T1000 (cell line): ENCODE measurements around the gene PPP1R10.

ENCODE experiments used
- DNase-seq: peaks from one replicate; lab custom pipeline; 2025; ENCODE audit warnings: mixed read lengths; lab: John Stamatoyannopoulos, UW

Gene PPP1R10

DNA sequence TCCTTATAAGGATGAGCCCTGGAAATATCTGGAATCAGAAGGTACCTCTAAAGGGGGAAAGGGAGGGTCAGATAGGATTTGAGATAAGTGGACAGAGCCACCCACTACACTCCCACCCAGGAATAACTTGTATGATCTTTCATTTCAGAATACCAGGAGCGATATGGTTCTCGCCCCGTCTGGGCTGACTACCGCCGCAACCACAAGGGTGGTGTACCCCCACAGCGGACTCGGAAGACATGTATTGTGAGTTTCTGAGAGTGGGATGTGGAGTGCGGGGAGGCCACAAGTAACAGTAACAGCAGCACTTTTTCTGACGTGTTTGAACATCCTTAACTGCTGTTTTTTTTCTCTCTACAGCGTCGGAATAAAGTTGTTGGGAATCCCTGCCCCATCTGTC, 2.5 kb upstream of the PPP1R10 start:
- DNase-seq = no peak

DNA sequence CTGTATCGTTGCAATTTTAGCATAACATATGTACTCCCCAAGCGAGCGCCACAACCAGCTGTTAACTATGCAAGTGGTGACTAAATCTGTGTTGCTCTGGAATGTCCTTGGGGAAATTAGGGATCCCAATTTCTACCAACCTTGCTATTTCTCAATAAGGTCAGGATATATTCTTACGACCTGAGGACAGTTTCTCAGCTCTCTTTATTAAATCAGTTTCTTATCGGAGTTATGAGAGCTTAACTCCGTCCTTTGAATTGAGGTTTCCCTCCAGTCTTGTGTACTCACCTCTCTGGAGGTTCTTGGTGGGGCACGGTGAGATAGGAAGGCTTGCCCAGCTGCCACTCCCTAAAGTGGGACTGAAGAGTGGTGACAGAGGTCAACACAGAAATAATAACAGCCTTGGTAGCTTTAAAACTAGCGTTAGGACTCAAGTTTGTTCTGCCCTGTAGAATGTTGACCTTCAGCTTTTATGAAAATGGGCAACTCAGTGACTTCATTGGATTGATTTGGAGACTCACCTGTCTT, 1.3 kb upstream of the PPP1R10 start:
- no peak for DNase-seq

GRCh38 chr6:30617565-30618269, 674 bp upstream of the PPP1R10 start, which contains the start of gene MRPS18B:
Gene MRPS18B, plus strand, starts transcription at chr6:30617840. Its CDS starts 26 bp downstream, at chr6:30617866.
- DNase-seq = peak; percentile 96

GRCh38 chr6:30615958-30616810, 859 bp downstream of the PPP1R10 start:
- no peak for DNase-seq

DNA sequence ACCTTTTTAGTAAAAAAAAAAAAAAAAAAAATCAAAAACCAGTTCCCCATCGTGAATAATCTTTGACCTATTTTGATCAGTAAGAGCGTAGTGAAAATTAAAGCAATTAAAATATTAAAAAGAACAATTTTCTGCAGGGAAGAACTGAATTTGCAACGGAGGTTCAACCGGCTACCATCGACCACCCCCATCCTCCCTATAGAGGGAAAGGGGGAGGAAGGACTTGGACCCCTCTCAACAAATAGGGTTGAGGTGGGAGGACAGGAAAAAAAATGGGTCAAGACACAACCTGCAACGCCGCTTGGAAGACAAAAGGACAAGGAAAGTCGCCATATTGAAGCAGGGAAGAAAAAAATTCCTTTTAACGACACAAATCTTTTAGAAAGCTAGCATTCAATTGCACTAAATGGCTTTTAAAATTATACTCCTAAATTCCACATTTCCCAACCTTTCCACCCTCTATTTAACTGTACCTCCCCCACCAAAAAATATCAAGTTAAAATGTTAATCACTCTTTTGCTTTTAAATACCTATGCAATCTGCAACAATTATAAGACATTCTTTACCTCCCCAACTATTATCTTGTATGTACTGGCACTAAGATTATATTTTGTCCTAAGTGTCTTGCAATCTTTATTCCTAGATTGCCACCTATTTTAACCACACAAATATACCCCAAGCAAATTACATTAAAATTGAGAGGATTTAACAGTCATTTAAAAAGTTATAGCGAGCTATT, 1.7 kb downstream of the PPP1R10 start:
- no peak for DNase-seq

GRCh38 chr6:30614843-30615218, 2.2 kb downstream of the PPP1R10 start:
- DNase-seq = peak; percentile 69

DNA sequence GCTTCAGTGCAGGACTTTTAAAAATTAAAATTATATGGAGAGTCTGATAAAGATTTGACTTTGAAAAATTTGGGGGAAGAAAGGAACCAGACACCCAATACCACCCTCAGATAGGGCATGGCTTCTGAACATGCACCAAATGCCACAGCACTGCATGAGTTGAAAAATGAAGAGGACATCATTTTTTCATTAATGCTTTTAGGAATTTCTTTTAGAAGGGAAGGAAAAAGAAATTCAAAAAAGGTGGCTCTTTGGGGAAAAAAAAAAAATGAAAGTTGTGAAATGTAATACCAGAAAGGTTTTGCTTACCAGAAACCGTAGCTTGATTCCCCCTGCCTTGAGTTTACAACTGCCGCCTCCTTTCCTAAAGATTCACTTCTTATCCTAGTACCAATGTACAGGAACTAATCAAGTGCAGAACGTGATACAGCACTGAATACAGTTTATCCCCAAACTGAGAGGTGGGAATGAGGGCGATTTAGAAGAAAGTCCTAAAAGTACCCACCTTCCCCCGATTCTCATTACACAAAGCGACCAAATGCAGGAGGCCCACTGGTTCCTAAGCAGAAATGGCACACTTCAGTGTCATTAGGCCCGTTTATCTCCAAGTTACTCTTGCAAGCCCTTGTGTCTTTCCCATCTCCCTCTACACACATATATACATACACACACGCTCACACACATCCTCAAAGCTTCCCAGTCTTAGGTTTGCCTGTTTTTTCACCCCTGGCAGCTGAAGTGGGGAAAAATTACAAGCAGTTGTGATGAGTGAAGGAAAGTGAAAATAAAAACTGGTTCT, 2.8 kb downstream of the PPP1R10 start:
- no peak for DNase-seq

DNA sequence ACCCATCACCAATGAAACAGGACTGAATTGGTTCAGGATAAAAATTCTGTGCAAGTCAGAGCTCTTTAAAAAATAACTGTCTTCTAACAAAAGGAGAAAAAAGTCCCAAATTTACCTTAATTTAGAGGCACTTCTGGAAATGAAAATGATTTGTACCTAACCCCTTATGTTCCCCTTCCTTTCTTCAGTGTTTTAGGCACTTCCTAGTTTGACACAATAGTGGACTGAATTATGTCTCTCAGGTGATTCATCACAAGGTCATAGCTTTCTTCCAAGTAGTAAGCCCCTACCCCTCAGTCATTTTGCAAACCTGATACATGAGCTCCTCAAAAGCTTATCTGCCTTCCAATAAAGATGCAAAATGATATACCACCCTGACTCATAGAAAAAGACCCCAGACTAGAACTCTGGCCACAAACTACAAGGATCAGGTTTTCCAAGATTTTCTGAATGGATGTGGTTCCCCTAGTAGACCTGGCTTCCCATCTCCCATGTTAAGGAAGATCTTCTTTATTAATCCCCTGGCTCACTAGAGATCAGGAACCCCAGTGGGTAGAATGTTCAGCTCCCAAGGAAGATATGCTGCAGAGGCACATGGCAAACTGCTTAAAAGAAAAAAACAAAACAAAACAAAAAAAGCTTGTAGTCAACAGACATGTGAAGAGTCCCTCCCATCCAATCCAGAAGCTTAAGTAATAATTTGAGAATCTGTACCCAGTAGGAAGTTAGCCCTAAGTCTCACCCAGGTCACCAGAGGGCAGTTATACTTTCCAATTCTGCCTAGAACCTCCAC, 3.6 kb downstream of the PPP1R10 start:
- DNase-seq = no peak

DNA sequence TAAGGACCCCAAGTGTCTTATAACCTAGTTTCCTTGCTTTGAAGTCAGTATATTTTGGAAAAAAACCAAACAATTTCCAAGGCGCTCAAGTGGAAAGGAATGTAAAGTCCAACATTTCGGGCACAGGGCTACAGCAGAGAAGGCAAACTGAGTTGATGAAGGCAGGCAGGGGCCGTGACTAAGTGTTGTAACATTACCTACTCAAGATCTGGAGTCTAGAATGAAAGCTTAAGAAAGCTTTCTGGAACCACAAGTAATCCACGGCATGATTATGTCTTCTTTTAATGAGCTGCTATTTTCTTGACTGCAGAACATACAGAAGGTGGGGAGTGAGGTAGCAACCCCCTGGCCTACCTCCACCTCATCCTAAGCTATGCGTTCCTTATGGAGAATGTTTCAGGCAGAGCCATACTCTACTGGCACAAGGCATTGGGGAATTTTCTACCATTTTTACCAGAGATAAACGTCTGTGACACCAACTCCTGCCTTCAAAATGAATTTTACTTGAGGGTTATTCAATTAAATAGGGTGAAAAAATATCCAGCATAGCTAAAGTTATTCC, 4.3 kb downstream of the PPP1R10 start:
- no peak for DNase-seq

DNA sequence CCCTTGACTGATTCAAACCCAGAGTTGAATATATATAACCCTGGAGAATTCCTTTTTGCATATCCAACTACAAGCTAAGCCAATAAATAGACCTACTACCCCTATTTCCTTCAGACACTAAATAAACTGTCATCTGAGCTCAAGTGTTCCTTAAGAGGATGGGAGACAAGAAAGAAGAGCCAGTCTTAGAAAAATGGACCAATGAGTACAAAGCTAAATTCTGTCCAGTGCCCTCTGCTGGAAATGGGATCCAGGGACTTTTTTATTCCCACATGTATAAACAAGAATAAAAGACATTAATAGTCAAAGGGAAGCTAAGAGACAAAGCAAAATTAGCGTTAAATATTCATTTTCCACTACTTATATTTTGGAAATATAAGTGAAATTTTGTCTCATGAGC, 4.8 kb downstream of the PPP1R10 start:
- DNase-seq = no peak

- no peak for DNase-seq
Observed at GRCh38 chr6:30611856-30612194, 5.2 kb downstream of the PPP1R10 start.

DNA sequence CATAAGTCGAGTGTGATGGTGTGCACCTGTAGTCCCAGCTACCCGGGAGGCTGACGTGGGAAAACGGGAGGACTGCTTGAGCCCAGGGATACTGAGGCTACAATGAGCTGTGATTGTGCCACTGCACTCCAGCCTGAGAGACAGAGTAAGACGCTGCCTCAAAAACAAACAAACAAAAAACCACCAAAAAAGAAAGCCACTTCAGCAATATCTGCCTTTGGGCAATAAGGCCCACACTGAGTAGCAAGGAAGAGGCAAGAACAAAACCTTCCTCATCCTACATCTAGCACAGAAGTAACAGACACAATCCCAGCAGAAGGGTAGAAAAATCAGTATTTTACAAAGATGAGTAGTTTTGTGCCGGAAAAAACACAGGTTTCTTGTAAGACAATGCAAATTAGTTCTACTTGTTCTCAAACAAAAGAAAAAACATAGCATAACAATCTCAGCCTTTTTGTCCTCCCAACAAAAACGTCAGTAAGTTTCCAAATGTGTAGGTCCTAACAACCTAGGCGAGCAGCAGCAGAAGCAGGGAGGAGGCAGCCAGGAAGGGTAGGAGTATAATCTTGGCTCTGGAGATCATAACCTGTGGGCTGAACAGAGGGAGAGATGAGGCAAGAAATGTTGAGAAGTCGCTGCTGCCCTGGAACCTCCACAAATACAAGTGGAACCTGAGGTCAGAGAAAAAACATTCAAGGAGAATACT, 5.7 kb downstream of the PPP1R10 start:
- no peak for DNase-seq

DNA sequence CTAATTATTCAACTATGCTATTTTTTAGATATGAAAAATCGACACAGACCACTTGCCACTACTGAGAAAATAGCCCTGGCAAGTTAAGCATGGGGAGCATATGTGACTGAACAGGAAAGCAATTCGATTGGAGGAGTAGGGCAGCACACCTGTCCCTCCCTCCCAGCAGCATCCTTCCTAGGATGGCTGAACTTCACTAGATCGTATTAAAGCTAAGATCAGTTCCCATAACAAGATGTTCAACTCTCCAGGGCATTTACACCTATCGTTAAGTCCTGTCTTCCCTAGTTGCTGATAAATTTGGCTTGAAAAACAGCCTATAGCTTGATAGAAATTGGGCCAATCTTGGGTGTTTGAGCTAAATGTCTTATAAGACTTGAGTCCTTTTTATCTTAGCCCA, 7.0 kb downstream of the PPP1R10 start:
- no peak for DNase-seq

DNA sequence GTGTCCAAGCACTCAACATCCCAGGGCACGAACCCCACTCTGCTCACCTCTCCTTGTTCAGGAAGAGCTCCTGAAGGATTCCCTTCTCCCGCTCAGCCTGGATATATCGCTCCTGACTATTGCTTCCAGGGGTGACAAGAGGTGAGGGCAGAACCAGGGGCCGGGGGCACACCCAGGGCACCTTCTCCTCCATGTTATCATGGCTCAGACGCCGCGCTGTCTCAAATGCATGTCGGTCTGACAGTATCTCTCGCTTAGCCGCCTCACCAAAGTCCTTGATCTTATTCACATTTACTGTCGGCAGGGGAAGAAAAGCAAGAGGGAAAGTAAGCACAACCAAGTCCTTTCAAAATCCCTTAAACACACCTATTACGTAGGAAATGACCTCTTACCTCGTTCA, 13.1 kb downstream of the PPP1R10 start:
- no peak for DNase-seq

GRCh38 chr6:30601815-30602641, 15.0 kb downstream of the PPP1R10 start:
- DNase-seq = no peak

DNA sequence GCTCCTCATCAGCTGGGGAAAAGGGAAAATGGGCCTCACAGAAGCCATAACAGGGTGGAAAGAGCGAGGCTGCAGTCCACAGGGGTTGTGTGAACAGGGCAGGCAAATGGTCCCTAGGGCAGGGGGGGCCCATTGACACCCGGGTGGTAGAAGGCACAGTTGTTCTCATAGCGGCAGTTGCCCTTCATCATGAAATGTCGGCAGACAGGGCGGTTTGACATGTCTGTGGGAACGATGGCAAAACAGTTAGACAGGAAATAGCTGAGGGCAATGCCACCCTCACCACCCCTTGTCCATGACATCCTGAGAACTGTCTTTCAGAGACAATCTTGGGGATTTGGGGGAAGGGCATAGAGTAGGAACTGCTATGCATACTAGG, 15.6 kb downstream of the PPP1R10 start:
- DNase-seq = no peak

DNA sequence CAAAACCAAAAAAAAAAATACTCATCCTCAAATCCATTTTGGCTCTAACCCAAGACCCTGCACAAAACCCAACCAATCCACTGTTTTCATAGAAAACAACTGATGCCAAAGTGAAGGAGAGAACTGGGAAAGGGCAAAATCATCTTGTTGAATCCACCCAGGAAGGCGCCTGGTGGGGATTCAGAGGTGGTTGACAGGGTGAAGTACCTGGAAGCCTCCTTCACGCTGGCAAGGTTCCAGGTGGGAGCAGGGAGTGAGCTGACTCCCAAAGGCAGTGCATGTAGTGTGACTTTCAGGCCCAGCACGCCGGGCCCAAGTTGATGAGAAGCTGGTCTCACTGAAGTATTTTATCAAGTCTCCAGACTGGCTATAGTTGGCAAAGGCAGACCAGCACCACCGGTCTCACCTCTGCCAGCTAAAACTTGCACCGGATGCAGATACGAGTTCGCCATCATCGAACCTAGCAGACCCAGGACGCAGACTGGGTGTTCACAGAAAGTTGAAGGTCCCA, 16.5 kb downstream of the PPP1R10 start:
- DNase-seq = no peak

DNA sequence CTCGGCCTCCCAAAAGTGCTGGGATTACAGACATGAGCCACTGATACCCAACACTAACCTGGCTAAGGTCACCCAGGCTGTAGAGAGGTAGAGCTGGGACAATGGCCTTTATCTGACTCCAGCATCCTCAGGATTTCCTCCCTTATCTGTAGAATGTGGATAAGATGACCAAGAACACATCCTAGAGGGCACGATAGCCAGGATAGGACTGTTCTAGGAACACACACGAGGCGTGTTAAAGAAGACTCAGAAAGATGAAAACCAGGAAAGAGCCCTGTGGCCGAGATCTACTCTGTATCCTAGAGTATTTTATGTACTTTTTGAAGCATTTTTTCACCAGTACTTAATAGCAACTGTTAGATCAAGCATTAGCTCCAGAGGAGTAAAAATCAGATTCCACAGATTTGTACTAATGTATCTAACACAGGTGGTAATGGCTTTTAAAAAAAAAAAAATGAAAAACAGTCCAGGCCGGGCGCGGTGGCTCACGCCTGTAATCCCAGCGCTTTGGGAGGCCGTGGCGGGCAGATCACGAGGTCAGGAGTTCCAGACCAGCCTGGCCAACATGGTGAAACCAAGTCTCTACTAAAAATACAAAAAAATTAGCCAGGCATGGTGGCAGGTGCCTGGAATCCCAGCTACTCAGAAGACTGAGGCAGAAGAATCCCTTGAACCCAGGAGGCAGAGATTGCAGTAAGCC, 17.3 kb downstream of the PPP1R10 start:
- DNase-seq = no peak
